ENCODE data around the gene PLEKHM3. TPM values are rescaled to one million over a fixed set of nuclear protein-coding genes. Genes with fewer than 3 reads are reported as not detected.

The PLEKHM3 gene
- total and polyA plus RNA-seq, 2 of the 13 experiments (the other 11 are each of a cell fraction or from before 2014, with no cell fraction given), result 4.5 to 4.7 TPM

- no peak for TF ChIP-seq CENPBD1 (CRISPR knock-in tag; IDR thresholded peaks at IDR 0.05; ENCODE audit: borderline replicate concordance, low read depth)
- no peak for TF ChIP-seq ZBTB26 (CRISPR knock-in tag; IDR thresholded peaks at IDR 0.05; ENCODE audit: borderline replicate concordance)
- TF ChIP-seq KMT2A (CRISPR knock-in tag; IDR thresholded peaks at IDR 0.05), result no peak
- no peak for TF ChIP-seq ZNF616 (CRISPR knock-in tag; IDR thresholded peaks at IDR 0.05; ENCODE audit: low read depth)
- peak; percentile 79; the same call in 1 of the 2 replicates for TF ChIP-seq ZNF558 (CRISPR knock-in tag; IDR thresholded peaks at IDR 0.05; ENCODE audit: borderline replicate concordance)
- 0 out of 2 replicates have a peak, but pooled peaks have one; percentile 52 for TF ChIP-seq ZBTB25 (CRISPR knock-in tag; IDR thresholded peaks at IDR 0.05)
- TF ChIP-seq ZNF513 (CRISPR knock-in tag; conservative IDR thresholded peaks at IDR 0.05), result no peak
- TF ChIP-seq ELF1 (CRISPR knock-in tag; IDR thresholded peaks at IDR 0.05), result no peak
- TF ChIP-seq ZUFSP (CRISPR knock-in tag; IDR thresholded peaks at IDR 0.05; ENCODE audit: borderline replicate concordance), result no peak
- no peak; the same call in 1 of the 2 replicates for TF ChIP-seq ZNF460 (CRISPR knock-in tag; IDR thresholded peaks at IDR 0.05; ENCODE audit: borderline replicate concordance)
- no peak for TF ChIP-seq ZSCAN20 (CRISPR knock-in tag; IDR thresholded peaks at IDR 0.05; ENCODE audit: borderline replicate concordance)
- no peak for TF ChIP-seq ZNF136 (CRISPR knock-in tag; IDR thresholded peaks at IDR 0.05; ENCODE audit: low read depth)
- no peak for TF ChIP-seq NKX3-1 (CRISPR knock-in tag; IDR thresholded peaks at IDR 0.05)
- no peak for TF ChIP-seq DBP (CRISPR knock-in tag; IDR thresholded peaks at IDR 0.05; ENCODE audit: not compliant biosample characterization)
- no peak for TF ChIP-seq U2AF2 (IDR thresholded peaks at IDR 0.05; ENCODE audit: low read depth, low read length)
- no peak for TF ChIP-seq ZEB1 (IDR thresholded peaks at IDR 0.05; ENCODE audit: insufficient replicate concordance, low read depth)
- TF ChIP-seq ZNF549 (CRISPR knock-in tag; IDR thresholded peaks at IDR 0.05), result no peak
- peak; percentile 67 for TF ChIP-seq SAP130 (CRISPR knock-in tag; IDR thresholded peaks at IDR 0.05; ENCODE audit: low read depth)
- TF ChIP-seq ZNF737 (CRISPR knock-in tag; IDR thresholded peaks at IDR 0.05; ENCODE audit: borderline replicate concordance), result no peak
- TF ChIP-seq MED8 (CRISPR knock-in tag; IDR thresholded peaks at IDR 0.05; ENCODE audit: insufficient replicate concordance), result no peak
- no peak for TF ChIP-seq TBP (CRISPR knock-in tag; IDR thresholded peaks at IDR 0.05)
- no peak; the same call in 1 of the 2 replicates for TF ChIP-seq DNMT3B (CRISPR knock-in tag; conservative IDR thresholded peaks at IDR 0.05)
- peak; percentile 52; the same call in 1 of the 2 replicates for TF ChIP-seq HDAC1 (CRISPR knock-in tag; IDR thresholded peaks at IDR 0.05)
These were observed 8.6 kb upstream of the PLEKHM3 start (continued) for GRCh38 chr2:208033701-208034502.

Data from HepG2 (cell line).